Parathyroid adenoma (tissue), 2 donors: ENCODE measurements around the gene SMOC1.

Experiments
- H2AFZ ChIP-seq: fragments of 300-600 bp; sonication (generic); one replicate; pipeline ENCODE4 v1.7.0; 2017; ENCODE audit warnings: antibody characterized with exemption, mild to moderate bottlenecking
- H3K27ac ChIP-seq: fragments of 300-600 bp; sonication (generic); one replicate; pipeline ENCODE4 v1.7.0; 2017
- H3K27me3 ChIP-seq: fragments of 300-600 bp; sonication (generic); one replicate; pipeline ENCODE4 v1.7.0; 2017; ENCODE audit warnings: low read length; ENCODE audit not compliant: control insufficient read depth, insufficient read depth
- H3K36me3 ChIP-seq: fragments of 300-600 bp; sonication (generic); one replicate; pipeline ENCODE4 v1.7.0; 2017; ENCODE audit warnings: low read length; ENCODE audit not compliant: control insufficient read depth, insufficient read depth
- H3K4me1 ChIP-seq: fragments of 300-600 bp; sonication (generic); one replicate; pipeline ENCODE4 v1.7.0; 2017; ENCODE audit warnings: control low read depth
- H3K4me2 ChIP-seq: fragments of 300-600 bp; sonication (generic); one replicate; pipeline ENCODE4 v1.7.0; 2017; ENCODE audit warnings: low read length
- H3K4me3 ChIP-seq: fragments of 300-600 bp; sonication (generic); one replicate; pipeline ENCODE4 v1.7.0; 2017; ENCODE audit warnings: low read depth, low read length
- H3K79me2 ChIP-seq: fragments of 300-600 bp; sonication (generic); one replicate; pipeline ENCODE4 v1.7.0; 2017; ENCODE audit warnings: control low read depth
- H3K9ac ChIP-seq: fragments of 300-600 bp; sonication (generic); one replicate; pipeline ENCODE4 v1.7.0; 2017; ENCODE audit warnings: mild to moderate bottlenecking
- H3K9me3 ChIP-seq: fragments of 300-600 bp; sonication (generic); one replicate; pipeline ENCODE4 v1.7.0; 2017; ENCODE audit warnings: low read length; ENCODE audit not compliant: control insufficient read depth
- CTCF ChIP-seq: fragments of 300-600 bp; sonication (generic); IDR thresholded peaks from one replicate; pipeline ENCODE4 v1.7.0; 2017; ENCODE audit warnings: antibody characterized with exemption, mild to moderate bottlenecking
- donor health status: primary hyperparathyroidism.

The SMOC1 gene

GRCh38 chr14:69955855-69956845, 76.9 kb downstream of the SMOC1 start:
- no peak overlapping the region for H3K27ac ChIP-seq
- no peak overlapping the region for H2AFZ ChIP-seq
- no peaks in the 10 kb centered on the region for H3K9me3 ChIP-seq
- H3K4me3 ChIP-seq = no peak overlapping the region
- no peaks in the 10 kb centered on the region for H3K36me3 ChIP-seq
- no peak overlapping the region for H3K4me2 ChIP-seq
- H3K79me2 ChIP-seq = no peaks in the 10 kb centered on the region
- no peaks in the 10 kb centered on the region for H3K27me3 ChIP-seq
- no peaks in the 10 kb centered on the region for H3K4me1 ChIP-seq
- H3K9ac ChIP-seq = no peak overlapping the region
- TF ChIP-seq CTCF = no peak

- H3K36me3 ChIP-seq = no peaks in the 10 kb centered on the region
- no peak overlapping the region for H3K4me2 ChIP-seq
- H3K27ac ChIP-seq = no peak overlapping the region
- no peaks in the 10 kb centered on the region for H3K4me1 ChIP-seq
- H3K79me2 ChIP-seq = no peaks in the 10 kb centered on the region
- H2AFZ ChIP-seq = no peak overlapping the region
- no peaks in the 10 kb centered on the region for H3K27me3 ChIP-seq
- H3K4me3 ChIP-seq = no peak overlapping the region
- H3K9me3 ChIP-seq = no peaks in the 10 kb centered on the region
- no peak overlapping the region for H3K9ac ChIP-seq
- no peak for TF ChIP-seq CTCF
These were observed 77.8 kb downstream of the SMOC1 start for GRCh38 chr14:69956970-69957369.

GRCh38 chr14:69957986-69958385, 78.8 kb downstream of the SMOC1 start:
- no peak overlapping the region for H3K4me3 ChIP-seq
- H3K9me3 ChIP-seq = no peaks in the 10 kb centered on the region
- H2AFZ ChIP-seq = no peak overlapping the region
- no peak for TF ChIP-seq CTCF
- H3K4me1 ChIP-seq = no peaks in the 10 kb centered on the region
- H3K4me2 ChIP-seq = no peak overlapping the region
- no peak overlapping the region for H3K9ac ChIP-seq
- H3K36me3 ChIP-seq = no peaks in the 10 kb centered on the region
- H3K79me2 ChIP-seq = no peaks in the 10 kb centered on the region
- H3K27ac ChIP-seq = no peak overlapping the region
- H3K27me3 ChIP-seq = no peaks in the 10 kb centered on the region

- Histone ChIP-seq H3K9me3 (no peaks in the 10 kb centered on the region), H3K79me2 (no peaks in the 10 kb centered on the region), H3K4me1 (no peaks in the 10 kb centered on the region), H3K4me2 (no peak overlapping the region), H3K36me3 (no peaks in the 10 kb centered on the region), H3K9ac (no peak overlapping the region), H3K27ac (no peak overlapping the region), H3K27me3 (no peaks in the 10 kb centered on the region), H3K4me3 (no peak overlapping the region), H2AFZ (no peak overlapping the region)
- no peak for TF ChIP-seq CTCF
These were observed 79.9 kb downstream of the SMOC1 start for GRCh38 chr14:69959136-69959535.
